Liver (tissue), 3 donors: Measurements from ENCODE around the gene KLF1.
"Not testable (repeated sequence)": the region's sequence is repeated elsewhere in the genome, so short reads cannot be mapped to it uniquely, and the experiment has no call there.

ENCODE experiments used
- RAD21 ChIP-seq, 2 donors: IDR thresholded peaks; 2 replicates each; pipeline ENCODE4 v1.6.1; 2016; ENCODE audit warnings: antibody characterized with exemption in 2 of 2, mild to moderate bottlenecking in 2 of 2
- TAF1 ChIP-seq: conservative IDR thresholded peaks from 2 replicates; pipeline ENCODE4 v1.6.1; 2016; ENCODE audit warnings: antibody characterized with exemption, mild to moderate bottlenecking
- YY1 ChIP-seq: IDR thresholded peaks from 2 replicates; pipeline ENCODE4 v1.6.1; 2016; ENCODE audit warnings: antibody characterized with exemption, mild to moderate bottlenecking
- TF ChIP-seq, protein P1 (sequence below): fragments of 150-350 bp; IDR thresholded peaks from 2 replicates; pipeline ENCODE4 v1.5.1; 2017; ENCODE audit warnings: improper control_type of control experiment, low read depth, low read length; ENCODE audit not compliant: missing input control
- TF ChIP-seq, protein P2 (sequence below): IDR thresholded peaks from 2 replicates; pipeline ENCODE4 v1.6.1; 2016; ENCODE audit warnings: antibody characterized with exemption, mild to moderate bottlenecking
- TF ChIP-seq, protein P3 (sequence below): IDR thresholded peaks from 2 replicates; pipeline ENCODE4 v1.6.1; 2016; ENCODE audit warnings: antibody characterized with exemption
- donor health status: healthy.
- donor health status: healthy.

DNA sequence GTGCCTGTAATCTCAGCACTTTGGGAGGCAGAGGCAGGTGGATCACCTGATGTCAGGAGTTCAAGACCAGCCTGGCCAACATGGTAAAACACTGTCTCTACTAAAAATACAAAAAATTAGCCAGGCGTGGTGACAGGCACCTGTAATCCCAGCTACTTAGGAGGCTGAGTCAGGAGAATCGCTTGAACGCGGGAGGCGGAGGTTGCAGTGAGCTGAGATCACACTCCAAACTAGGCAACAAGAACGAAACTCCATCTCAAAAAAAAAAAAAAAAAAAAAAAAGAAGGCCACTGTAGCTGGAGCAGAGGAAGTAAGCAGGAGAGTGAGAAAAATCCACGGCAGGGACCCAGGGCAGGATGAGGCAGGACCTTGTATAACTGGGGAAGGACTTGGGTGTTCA lies 40.4 kb downstream of the KLF1 start:
- not testable (repeated sequence) for TF ChIP-seq TAF1; YY1; RAD21 (IDR thresholded peaks at IDR 0.05)
- TF ChIP-seq, protein P1, sequence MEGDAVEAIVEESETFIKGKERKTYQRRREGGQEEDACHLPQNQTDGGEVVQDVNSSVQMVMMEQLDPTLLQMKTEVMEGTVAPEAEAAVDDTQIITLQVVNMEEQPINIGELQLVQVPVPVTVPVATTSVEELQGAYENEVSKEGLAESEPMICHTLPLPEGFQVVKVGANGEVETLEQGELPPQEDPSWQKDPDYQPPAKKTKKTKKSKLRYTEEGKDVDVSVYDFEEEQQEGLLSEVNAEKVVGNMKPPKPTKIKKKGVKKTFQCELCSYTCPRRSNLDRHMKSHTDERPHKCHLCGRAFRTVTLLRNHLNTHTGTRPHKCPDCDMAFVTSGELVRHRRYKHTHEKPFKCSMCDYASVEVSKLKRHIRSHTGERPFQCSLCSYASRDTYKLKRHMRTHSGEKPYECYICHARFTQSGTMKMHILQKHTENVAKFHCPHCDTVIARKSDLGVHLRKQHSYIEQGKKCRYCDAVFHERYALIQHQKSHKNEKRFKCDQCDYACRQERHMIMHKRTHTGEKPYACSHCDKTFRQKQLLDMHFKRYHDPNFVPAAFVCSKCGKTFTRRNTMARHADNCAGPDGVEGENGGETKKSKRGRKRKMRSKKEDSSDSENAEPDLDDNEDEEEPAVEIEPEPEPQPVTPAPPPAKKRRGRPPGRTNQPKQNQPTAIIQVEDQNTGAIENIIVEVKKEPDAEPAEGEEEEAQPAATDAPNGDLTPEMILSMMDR: not testable (repeated sequence)
- TF ChIP-seq, protein P2, sequence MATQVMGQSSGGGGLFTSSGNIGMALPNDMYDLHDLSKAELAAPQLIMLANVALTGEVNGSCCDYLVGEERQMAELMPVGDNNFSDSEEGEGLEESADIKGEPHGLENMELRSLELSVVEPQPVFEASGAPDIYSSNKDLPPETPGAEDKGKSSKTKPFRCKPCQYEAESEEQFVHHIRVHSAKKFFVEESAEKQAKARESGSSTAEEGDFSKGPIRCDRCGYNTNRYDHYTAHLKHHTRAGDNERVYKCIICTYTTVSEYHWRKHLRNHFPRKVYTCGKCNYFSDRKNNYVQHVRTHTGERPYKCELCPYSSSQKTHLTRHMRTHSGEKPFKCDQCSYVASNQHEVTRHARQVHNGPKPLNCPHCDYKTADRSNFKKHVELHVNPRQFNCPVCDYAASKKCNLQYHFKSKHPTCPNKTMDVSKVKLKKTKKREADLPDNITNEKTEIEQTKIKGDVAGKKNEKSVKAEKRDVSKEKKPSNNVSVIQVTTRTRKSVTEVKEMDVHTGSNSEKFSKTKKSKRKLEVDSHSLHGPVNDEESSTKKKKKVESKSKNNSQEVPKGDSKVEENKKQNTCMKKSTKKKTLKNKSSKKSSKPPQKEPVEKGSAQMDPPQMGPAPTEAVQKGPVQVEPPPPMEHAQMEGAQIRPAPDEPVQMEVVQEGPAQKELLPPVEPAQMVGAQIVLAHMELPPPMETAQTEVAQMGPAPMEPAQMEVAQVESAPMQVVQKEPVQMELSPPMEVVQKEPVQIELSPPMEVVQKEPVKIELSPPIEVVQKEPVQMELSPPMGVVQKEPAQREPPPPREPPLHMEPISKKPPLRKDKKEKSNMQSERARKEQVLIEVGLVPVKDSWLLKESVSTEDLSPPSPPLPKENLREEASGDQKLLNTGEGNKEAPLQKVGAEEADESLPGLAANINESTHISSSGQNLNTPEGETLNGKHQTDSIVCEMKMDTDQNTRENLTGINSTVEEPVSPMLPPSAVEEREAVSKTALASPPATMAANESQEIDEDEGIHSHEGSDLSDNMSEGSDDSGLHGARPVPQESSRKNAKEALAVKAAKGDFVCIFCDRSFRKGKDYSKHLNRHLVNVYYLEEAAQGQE: not testable (repeated sequence)
- TF ChIP-seq, protein P3, sequence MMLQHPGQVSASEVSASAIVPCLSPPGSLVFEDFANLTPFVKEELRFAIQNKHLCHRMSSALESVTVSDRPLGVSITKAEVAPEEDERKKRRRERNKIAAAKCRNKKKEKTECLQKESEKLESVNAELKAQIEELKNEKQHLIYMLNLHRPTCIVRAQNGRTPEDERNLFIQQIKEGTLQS: not testable (repeated sequence)
